Suppressor macrophage treated with lipopolysaccharide for 1 hour (primary cell): ENCODE results near the gene AMBP.
A peak's percentile ranks its signal among the peaks of the same experiment; 100 is the strongest.
"Not testable (repeated sequence)": the region's sequence is repeated elsewhere in the genome, so short reads cannot be mapped to it uniquely, and the experiment has no call there.

Source experiments
- DNase-seq, 3 donors: peaks; one replicate each; pipeline ENCODE4 v3.0.0-alpha.2; 2020 to 2022

The AMBP gene

GRCh38 chr9:114049441-114050225, 28.5 kb downstream of the AMBP start:
- no peak for DNase-seq

- DNase-seq = no peak
These were observed 29.3 kb downstream of the AMBP start for GRCh38 chr9:114048533-114049415.

- peak; percentile 8 to 24 (median 23) for DNase-seq
These were observed 30.4 kb downstream of the AMBP start for GRCh38 chr9:114047717-114048116.

- DNase-seq = no peak
These were observed 31.2 kb downstream of the AMBP start for GRCh38 chr9:114046875-114047274.

GRCh38 chr9:114046237-114046755, 31.8 kb downstream of the AMBP start:
- DNase-seq = no peak

- not testable (repeated sequence) for DNase-seq
These were observed 34.4 kb downstream of the AMBP start for GRCh38 chr9:114043660-114044059.

- no peak for DNase-seq
These were observed 38.6 kb downstream of the AMBP start for GRCh38 chr9:114039484-114039883.

GRCh38 chr9:114038724-114039313, 39.3 kb downstream of the AMBP start:
- DNase-seq = no peak

- no peak for DNase-seq
These were observed 40.0 kb downstream of the AMBP start for GRCh38 chr9:114037961-114038723.

GRCh38 chr9:114037249-114037648, 40.9 kb downstream of the AMBP start:
- DNase-seq = no peak

GRCh38 chr9:114035845-114036801, 42.0 kb downstream of the AMBP start:
- no peak for DNase-seq

GRCh38 chr9:114035221-114035844, 42.8 kb downstream of the AMBP start:
- DNase-seq = no peak

- DNase-seq = no peak
These were observed 43.4 kb downstream of the AMBP start for GRCh38 chr9:114034661-114035062.

GRCh38 chr9:114034196-114034595, 43.9 kb downstream of the AMBP start:
- no peak for DNase-seq

GRCh38 chr9:114033397-114034103, 44.5 kb downstream of the AMBP start:
- DNase-seq = peak; percentile 20 to 45 (median 29)

- DNase-seq = no peak
These were observed 45.9 kb downstream of the AMBP start for GRCh38 chr9:114031948-114032840.

GRCh38 chr9:114031037-114031630, 47.0 kb downstream of the AMBP start:
- no peak for DNase-seq

GRCh38 chr9:114030364-114030763, 47.7 kb downstream of the AMBP start:
- DNase-seq = no peak
